ENCODE data around the gene FBXO27.
"Not testable (repeated sequence)": the region's sequence is repeated elsewhere in the genome, so short reads cannot be mapped to it uniquely, and the experiment has no call there.

Gene FBXO27

DNA sequence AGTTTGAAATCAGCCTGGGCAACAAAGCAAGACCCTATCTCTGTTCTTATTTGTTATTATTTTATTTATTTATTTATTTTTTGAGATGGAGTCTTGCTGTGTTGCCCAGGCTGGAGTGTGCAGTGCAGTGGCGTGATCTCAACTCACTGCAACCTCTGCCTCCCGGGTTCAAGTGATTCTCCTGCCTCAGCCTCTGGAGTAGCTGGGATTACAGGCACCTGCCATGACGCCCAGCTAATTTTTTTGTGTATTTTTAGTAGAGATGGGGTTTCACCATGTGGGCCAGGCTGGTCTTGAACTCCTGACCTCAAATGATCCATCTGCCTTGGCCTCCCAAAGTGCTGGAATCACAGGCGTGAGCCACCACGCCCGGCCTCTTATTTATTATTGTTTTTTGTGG is 44.6 kb downstream of the FBXO27 start:
- DNase-seq (ENCODE audit: low read depth) = not testable (repeated sequence)

DNA sequence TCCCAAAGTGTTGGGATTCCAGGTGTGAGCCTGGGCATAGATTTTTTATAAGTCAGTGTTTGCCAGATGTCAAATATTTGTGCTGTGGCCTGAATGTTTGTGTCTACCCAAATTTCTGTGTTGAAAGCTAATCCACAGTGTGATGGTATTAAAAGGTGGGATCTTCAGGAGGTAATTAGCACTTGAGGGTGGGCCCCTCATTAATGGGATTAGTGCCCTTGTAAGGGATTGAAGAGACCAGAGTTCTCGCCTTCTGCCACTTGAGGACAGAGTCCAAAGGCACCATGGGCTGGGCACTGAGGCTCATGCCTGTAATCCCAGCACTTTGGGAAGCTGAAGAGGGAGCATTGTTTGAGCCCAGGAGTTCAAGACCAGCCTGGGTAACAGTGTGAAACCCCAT is 47.1 kb downstream of the FBXO27 start:
- no peak for DNase-seq (ENCODE audit: low read depth)

DNA sequence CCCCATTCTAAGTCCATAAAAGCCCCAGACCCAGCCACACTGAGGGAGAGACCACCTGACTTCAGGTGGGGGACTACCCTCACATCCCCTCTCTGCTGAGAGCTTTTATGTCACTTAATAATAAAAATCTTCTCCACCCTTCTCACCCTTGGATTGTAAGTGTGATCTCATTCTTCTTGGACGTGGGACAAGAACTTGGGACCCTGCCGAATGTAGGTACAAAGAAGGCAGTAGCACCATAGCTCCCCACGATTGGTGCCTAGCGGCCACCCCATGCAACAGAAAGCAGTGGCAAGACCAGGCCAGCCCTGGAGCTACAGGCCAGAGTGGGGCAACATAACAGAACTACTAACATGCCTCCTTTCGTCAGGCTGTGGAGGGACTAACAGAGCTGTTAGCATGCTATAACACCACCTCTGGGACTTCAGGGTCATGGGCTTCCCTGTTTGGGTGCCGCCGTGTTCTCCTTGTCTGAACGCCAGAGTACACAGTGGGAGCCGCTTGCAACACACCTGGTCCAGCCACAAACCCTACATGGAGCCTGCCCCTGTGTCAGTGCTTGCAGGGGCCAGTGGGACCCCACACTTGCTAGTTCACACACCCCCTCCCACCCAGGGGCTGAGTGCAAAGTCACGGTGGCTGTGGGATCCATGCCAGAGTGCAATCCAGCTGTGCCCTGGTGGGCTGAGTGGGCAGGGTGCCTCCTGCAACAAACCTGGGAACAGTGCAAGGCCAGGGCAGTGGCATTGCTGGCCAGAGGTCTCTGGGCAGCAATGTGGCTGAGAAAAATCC is 51.6 kb downstream of the FBXO27 start:
- no peak for DNase-seq (ENCODE audit: low read depth)

DNA sequence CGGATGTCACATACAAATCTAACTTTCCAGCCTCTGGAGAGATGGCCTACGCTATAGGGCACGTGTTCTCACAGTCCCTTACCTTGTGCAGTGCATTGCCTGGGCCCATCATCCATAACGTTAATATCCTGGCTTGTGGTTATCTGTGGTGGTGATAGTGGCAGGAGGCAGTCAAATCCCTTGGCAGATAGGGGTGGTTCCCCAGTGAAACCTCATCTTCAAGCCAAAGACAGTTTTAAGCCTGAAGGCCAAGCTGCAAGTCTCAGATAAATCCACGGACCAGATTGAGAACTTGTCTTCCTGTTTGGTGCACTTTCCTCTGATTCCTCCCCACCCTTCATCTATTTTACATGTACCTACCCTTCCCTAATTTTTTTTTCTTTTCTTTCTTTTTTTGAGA is 52.5 kb downstream of the FBXO27 start:
- no peak for DNase-seq (ENCODE audit: low read depth)

DNA sequence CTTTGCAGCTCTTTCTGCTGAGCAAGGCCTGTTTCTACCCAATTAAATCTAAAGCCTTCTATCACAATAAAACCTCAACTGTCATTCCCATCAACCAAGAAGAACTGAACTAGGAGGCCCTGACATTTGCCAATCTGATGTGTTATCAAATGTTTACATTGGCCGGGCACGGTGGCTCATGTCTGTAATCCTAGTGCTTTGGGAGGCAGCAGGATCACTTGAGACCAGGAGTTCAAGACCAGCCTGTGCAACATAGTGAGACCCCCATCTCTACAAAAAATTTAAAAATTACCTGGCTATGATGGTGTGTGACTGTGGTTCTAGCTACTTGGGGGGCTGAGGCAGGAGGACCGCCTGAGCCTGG is 54.0 kb downstream of the FBXO27 start:
- DNase-seq (ENCODE audit: low read depth) = no peak

DNA sequence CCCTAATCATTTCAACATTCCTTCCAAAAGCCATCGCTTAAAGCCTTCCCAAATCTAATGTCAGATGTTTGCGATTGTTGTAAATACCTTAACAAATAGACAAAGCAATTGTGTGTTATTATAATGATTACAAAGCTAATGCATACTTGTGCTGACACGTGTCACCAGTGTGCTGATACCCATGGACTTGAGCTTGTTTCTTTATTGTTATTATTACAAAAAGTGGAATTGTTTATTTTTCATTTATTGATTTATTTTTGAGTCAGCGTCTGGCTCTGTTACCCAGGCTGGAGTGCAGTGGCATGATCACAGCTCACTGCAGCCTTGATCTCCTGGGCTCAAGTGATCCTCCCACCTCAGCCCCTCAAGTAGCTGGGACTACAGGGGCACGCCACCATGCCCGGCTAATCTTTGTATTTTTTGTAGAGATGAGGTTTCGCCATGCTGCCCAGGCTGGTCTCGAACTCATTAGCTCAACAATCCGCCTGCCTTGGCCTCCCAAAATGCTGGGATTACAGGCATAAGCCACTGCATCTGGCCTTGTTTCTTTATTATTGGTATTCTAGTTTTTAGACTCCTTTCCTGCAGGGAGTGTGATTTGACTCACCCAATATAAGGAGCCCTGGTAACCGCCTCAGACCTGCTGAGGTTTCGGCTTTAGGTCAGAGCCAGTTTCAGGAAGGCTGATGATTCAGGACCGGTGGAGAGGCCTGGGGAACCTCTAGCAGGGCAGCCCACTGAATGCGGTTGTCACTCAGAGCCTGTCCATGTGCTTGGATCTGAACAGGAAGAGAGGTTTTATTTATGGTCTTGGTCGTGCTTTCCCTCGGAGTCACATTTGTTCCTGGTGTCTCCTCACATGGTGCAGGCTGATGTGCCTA is 54.7 kb downstream of the FBXO27 start:
- peak; percentile 11 for DNase-seq (ENCODE audit: low read depth)

DNA sequence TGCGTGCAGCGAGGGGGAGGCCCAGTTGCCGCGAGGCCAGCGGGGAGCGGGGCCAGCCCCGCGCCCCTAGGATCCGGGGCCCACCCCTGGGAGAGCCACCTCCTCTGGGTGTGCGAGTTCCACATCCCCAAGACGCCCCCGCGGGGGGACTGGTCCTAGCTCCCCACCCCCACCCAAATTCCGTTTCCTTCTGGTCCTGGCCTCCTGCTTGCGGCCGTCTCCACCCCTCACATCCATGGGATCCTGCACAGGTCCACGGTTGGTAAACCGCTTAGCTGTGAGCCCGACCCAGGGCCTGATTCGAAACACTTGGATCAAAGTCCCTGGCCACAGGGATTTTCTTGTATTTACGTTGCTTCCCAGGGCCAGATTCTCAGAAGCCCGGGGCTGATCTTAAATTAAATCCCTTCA is 56.5 kb downstream of the FBXO27 start:
- no peak for DNase-seq (ENCODE audit: low read depth)

DNA sequence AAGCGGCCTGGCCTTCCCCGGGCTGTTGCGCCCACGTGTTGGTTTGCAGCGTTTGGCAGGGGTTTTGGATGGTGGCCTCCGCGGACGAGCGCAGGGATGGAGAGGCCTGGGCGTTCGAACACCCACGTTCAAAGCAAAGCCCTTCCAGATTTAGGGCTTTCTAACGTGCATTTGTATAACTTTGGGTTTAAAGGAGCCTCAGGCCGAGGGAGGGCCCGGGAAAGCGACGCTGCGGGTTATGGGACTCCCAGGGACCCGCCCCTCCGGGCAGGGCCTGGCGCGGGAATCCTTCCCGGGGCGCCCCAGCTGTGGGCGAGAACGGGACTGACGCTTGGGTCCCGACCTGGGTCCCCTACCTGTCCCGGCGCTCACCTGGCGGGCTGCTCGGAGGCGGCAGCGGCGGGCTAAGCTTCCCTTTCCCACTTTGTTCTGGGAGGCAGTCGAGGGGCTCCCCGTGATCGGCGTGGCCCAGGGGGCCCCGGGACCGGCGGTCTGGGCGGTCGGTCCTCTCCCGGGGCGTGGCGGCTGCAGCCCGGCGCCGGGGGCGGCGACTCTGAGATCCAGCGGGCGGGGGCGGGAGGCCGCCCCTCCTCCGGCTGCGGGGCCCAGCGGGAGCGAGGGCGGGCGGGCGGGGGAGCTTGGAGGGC is 57.0 kb downstream of the FBXO27 start, which contains the start of gene FBXO17:
FBXO17 (minus strand) TSS at position 529 of the 647 bp plus-strand sequence. CDS start 25,423 bp downstream, outside the sequence.
- no peak for DNase-seq (ENCODE audit: low read depth)

DNA sequence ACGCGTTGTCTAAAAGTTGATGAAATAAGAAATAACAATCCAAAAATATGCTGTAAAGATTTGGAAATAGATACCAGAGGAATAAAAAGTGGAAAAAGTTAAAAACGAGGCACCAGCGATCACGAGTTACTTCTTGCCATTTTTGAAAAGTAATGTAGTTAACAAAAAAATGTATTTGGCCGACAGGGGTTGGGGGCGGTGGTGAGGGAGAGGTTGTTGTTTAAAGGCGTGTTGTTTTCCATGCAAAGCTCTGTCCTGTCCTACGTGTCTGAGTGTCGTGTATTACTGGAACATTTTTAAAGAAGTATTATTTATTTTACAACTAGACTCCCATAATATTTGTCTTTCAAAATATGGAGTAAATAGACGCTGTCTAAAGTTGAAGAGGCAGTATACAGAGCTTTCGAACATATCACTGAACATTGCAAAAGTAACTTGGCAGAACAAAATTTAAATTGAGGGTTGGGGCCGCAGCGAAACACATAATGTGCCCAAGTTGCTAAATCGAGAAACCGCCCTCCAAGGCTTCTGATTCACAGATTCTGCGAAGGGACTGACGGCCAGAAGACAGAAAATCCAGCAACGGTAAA is 57.6 kb downstream of the FBXO27 start:
- DNase-seq (ENCODE audit: low read depth) = no peak
